GM21447 (cell line): ENCODE data around the gene MAGEA9B.
"Not testable (repeated sequence)": the region's sequence is repeated elsewhere in the genome, so short reads cannot be mapped to it uniquely, and the experiment has no call there.

Source experiments
- ATAC-seq: cut with Tn5 transposase; IDR thresholded peaks from one replicate; pipeline ENCODE4 v1.9.1; 2021; ENCODE audit not compliant: unreplicated experiment

MAGEA9B gene

GRCh38 chrX:149587359-149587758 lies at the start of gene MAGEA9B:
Gene MAGEA9B, minus strand, starts transcription at chrX:149587459. Its CDS starts 4,280 bp downstream, at chrX:149583179.
- ATAC-seq, result not testable (repeated sequence)

- ATAC-seq, result no peak
Measured at GRCh38 chrX:149633511-149633910, 46.3 kb upstream of the MAGEA9B start.

DNA sequence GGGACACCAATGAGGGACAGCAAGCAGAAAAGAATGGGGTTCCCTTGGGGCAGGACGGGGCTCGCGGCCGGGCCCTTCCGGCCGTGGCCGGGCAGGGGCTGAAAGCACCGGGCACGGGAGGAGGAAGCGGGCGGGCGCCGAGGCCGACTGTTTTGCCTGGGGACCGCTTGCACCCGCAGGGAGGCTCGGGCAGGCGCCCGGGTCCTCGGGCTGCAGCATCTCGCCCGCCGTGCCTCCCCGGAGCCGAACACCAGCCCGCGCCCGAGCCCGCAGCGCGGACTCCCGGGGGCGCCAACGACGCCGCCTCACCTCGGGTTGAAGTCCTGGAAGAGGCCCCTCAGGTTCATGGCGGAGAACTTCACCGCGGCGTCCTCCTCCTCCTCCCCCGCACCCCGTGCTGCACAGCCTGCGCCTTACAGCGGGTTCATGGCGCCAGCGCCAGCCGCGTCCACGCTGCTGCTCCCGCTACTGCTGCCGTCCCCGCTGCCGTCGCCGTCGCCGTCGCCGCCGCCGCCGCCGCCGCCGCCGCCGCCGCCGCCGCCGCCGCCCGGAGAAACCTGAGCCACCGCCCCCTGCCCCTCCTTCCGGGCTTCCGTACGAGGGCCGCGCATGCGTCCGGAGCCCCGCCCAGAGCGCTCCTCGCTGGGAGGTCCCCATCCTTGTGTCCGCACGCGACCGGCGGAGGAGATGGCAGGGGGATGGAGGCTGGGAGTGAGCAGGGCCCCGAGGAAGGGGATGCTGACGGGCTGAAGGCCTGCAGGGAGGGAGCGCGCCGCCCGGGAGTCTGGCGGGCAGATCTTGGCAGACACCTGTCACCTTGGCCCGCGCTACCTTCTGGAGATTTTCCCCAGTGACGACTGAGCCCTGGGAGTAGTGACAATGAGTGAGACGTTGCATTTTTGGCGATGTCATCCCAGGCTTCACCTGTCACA lies 44.2 kb upstream of the MAGEA9B start, which contains the start of gene TMEM185A:
TSS of gene TMEM185A (minus strand) at position 559 of the 932 bp plus-strand sequence. CDS start at position 347, 212 bp downstream.
- peak; percentile 90 for ATAC-seq

GRCh38 chrX:149630681-149631233 lies 43.5 kb upstream of the MAGEA9B start:
- no peak for ATAC-seq

- no peak for ATAC-seq
Measured at GRCh38 chrX:149629730-149630387, 42.6 kb upstream of the MAGEA9B start.

- ATAC-seq, result no peak
Measured at GRCh38 chrX:149628768-149629167, 41.5 kb upstream of the MAGEA9B start.

GRCh38 chrX:149628280-149628679 lies 41.0 kb upstream of the MAGEA9B start:
- ATAC-seq, result no peak

DNA sequence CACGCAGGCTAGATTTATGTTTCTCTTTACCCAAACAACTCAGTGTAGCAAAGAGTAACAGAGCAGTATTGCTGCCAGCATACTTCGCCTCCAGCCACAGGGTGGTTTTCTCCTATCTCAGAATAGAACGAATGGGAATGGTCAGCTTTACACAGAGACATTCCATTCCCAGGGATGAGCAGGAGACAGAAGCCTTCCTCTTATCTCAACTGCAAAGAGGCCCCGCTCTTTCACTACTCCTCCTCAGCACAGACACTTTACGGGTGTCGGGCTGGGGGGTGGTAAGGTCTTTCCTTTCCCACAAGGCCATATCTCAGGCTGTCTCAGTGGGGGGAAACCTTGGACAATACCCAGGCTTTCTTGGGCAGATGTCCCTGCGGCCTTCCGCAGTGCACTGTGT lies 39.6 kb upstream of the MAGEA9B start:
- ATAC-seq, result not testable (repeated sequence)

DNA sequence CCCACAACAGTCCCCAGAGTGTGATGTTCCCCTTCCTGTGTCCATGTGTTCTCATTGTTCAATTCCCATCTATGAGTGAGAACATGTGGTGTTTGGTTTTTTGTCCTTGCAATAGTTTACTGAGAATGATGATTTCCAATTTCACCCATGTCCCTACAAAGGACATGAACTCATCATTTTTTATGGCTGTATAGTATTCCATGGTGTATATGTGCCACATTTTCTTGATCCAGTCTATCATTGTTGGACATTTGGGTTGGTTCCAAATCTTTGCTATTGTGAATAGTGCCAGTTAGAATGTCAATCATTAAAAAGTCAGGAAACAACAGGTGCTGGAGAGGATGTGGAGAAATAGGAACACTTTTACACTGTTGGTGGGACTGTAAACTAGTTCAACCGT lies 32.4 kb upstream of the MAGEA9B start:
- ATAC-seq, result not testable (repeated sequence)

- ATAC-seq, result no peak
Measured at GRCh38 chrX:149618871-149619270, 31.6 kb upstream of the MAGEA9B start.

DNA sequence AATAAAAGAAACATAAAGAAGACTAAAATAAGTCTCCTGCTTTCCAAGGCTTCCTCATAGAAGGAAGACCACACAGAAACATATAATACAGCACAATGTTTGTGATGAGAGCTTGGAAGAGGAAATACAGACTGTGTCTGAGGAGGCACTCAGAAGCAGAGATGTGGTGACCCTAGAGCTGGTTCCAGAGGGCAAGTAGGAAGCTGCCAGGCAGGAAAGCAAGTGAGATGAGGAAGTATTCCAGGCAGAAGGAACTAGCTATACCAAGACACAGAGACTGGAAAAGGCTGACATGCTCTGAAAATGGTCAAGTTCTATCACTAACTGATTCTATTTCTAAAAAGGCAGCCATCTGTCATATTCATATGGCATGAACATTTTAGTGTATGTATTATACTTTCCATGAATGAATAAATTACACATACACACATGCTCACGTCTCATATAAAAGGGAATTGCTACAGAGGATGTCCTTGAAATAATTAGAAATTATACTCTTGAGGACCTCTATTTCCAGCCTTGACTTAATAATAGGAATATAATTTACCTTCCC lies 24.4 kb upstream of the MAGEA9B start:
- no peak for ATAC-seq

DNA sequence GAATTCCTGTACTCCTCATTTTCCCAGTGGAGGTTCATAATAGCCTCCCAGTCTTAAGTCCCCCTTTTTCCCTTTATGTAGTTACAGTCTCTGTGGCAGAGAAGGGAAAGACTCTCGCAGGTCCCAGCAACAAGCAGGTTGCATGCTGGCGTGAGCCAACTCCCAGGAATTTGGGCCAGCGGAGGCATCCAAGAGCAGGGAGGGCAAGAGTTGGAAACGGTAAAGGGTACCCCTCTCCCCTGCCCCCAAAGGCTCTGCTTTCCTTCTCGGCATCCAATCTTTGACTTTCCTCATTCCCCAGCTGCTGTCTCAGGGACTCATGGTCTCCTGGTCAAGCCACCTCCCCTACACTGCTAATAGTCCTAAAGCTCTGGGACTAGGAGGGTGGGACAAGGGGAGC lies 23.3 kb upstream of the MAGEA9B start:
- ATAC-seq, result no peak

DNA sequence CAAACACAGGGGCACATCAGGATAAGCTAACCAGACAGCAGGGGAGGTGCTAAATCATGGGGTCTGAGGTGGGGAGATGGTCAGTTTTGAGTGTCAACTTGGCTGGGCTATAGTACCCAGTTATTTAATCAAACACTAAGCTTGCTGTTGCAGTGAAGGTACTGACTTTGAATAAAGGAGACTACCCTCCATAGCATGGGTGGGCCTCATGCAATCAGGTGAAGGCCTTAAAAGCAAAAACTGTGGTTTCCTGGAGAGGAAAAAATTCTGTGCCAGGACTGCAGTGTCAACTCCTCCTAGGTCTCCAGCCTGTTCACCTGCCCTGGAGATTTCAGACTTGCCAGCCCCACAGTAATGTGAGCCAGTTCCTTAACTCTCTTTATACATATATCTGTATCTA lies 20.4 kb upstream of the MAGEA9B start:
- ATAC-seq, result no peak

DNA sequence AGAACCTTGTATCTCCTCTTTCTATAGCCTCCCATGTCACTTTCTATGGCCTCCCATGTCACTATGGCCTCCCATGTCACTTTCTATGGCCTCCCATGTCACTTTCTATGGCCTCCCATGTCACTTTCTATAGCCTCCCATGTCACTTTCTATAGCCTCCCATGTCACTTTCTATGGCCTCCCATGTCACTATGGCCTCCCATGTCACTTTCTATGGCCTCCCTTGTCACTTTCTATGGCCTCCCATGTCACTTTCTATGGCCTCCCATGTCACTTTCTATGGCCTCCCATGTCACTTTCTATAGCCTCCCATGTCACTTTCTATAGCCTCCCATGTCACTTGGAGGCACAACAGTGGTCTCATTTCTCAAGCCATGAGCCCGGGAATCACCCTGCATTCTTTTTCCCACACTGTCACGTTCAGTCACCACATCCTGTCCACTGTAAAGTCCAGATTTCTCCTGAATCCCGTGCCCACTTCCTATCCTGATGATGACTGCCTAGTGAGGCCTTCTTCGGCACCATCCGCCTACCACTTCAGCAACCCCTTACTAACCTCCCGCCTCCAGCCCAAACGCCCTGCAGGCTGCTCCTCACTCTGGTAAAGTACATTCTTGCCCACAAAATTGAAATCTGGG lies 18.1 kb upstream of the MAGEA9B start:
- ATAC-seq, result not testable (repeated sequence)

DNA sequence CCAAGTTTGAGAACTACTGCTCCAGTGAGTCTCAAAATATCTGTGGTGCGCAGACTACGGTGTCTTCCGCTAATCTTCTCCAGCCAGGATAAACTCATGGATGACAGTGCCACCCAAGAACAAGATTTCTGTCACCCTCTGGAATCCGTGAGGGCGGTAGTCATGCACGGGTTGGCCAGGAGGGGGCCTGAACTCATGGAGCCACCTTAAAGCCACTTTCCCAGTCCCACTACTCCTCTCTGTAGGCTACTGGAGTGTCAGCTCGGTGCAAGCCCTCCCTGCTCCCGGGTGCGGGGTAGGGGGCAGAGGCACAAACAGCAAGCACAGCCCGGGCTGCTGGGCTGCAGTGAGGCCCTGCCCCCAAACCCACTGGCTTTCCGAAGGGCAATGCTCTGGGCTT lies 11.3 kb upstream of the MAGEA9B start:
- ATAC-seq, result not testable (repeated sequence)

- not testable (repeated sequence) for ATAC-seq
Measured at GRCh38 chrX:149595943-149596342, 8.7 kb upstream of the MAGEA9B start.

DNA sequence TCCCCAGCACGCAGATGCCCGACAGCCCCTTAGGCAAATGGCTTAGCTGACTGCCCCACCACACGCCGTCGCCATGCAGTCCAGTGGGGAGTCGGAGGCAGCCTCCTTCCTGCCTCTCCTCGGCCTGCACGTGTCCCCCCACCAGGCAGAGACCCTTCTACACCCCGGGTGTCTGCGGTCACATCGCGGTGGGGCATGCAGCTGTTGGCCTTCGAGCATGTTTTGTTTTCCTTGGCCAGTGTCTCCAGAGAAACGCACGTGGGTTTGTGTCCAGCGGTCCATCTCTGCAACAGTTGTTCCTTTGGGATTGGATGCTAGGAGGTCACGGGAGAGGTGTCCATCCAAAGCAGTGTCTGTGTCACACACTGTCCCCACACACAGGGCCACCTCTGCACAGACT lies 8.0 kb upstream of the MAGEA9B start, which contains the start of gene HSFX2:
TSS of gene HSFX2 (minus strand) at position 101 of the 400 bp plus-strand sequence. CDS start 614 bp downstream, outside the sequence.
- ATAC-seq, result not testable (repeated sequence)

DNA sequence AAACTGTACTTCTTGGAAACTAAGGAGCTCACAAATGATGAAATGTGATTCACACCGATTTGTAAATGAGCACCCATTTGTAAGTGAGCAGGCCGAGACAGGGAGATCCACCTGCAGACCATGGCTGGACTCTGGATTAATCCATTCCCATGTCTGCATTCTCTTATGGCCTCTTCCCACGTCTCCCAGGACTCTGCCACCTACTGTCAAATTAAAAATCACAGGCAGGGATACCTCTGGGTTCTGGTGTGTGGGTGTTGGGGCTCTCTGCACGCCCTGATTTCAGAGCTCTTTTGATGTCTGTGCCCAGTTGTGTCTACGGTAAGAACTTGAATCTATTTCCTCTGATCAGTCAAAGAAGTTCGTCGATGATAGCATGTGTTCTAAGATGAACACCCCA lies 3.7 kb upstream of the MAGEA9B start:
- not testable (repeated sequence) for ATAC-seq

DNA sequence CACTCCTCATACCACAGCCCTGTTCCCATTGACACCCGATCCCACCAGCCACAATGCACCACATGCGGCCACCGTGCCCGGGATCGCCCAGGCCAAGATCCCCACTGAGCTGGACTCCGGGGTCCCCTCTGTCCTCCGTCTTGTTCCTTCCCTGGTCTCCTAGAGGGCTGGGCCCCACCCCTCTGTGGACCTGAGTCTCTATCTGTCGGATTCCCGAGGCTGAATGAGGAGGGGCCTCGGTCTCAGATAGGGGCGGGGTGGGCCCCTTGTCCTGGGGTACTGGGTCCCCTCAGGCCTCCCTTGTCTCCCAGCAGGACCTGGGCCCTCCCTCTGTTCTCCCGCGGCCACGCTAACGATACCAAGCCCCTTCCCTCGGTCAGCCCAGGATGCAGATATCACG lies 1.6 kb downstream of the MAGEA9B start:
- not testable (repeated sequence) for ATAC-seq

GRCh38 chrX:149573456-149573855 lies 13.8 kb downstream of the MAGEA9B start:
- ATAC-seq, result peak; percentile 100

DNA sequence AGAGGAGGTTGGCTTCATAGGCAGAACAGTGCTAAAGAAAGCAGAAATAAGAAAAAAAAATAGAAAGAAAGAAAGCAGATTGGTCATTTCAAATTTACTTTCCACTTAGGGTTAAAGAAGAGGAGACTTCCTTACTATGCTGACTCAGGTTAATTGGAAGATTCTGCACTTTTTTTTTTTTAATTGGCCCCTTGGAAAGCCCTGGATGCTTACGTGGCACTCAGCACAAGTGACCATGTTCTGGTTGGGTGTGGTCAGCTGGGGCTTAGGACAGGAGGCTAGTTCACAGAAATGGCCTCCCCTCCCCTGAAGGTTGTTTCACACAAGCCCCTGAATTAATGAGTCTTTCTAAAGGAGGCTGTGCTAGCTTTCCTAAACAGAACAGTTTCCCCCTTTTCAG lies 14.5 kb downstream of the MAGEA9B start:
- ATAC-seq, result no peak
